Measurements from ENCODE around the gene PHOX2B. TPM values are rescaled to one million over a fixed set of nuclear protein-coding genes. Genes with fewer than 3 reads are reported as not detected.

Gene PHOX2B
- total and polyA plus RNA-seq, 2 of the 8 experiments (the other 6 are each of a cell fraction or from before 2014, with no cell fraction given), result not detected

- Histone ChIP-seq H2AFZ (ENCODE audit: low read length) (no peak overlapping the region), H2BK120ac (replicated peaks; ENCODE audit: low read depth, low read length) (no peak overlapping the region), H2AK5ac (ENCODE audit: low read depth, low read length) (no peak overlapping the region), H3K18ac (ENCODE audit: extremely low read depth, low read length) (no peak overlapping the region), H4K8ac (ENCODE audit: extremely low read depth, insufficient read depth, low read length) (no peak overlapping the region), H3K79me2 (ENCODE audit: control insufficient read depth in 1 of 2, insufficient read depth in 2 of 2, low read length in 2 of 2) (no peaks in the 10 kb centered on the region), H3K9ac (replicated peaks in 1 of 4; ENCODE audit: extremely low read depth in 1 of 4, low read depth in 3 of 4, low read length in 3 of 4) (no peak overlapping the region), H3K36me3 (ENCODE audit: control insufficient read depth in 2 of 4, insufficient read depth in 4 of 4, low read length in 3 of 4) (no peaks in the 10 kb centered on the region), H3K4me3 (ENCODE audit: extremely low read depth in 1 of 4, insufficient read depth in 2 of 4, low read depth in 3 of 4, low read length in 4 of 4) (no peak overlapping the region), H3K27ac (ENCODE audit: low read depth, low read length) (no peak overlapping the region), H3K56ac (replicated peaks; ENCODE audit: insufficient read length, low read depth, low read length) (no peak overlapping the region), H3K23ac (ENCODE audit: insufficient read length) (no peak overlapping the region), H3K14ac (ENCODE audit: insufficient read length) (no peak overlapping the region), H4K20me1 (replicated peaks in 1 of 2; ENCODE audit: control insufficient read depth in 1 of 2, insufficient read depth in 2 of 2, low read length in 2 of 2) (no peaks in the 10 kb centered on the region), H3K4ac (replicated peaks; ENCODE audit: insufficient read length, low read depth, low read length) (no peak overlapping the region), H2BK20ac (ENCODE audit: low read length) (no peak overlapping the region), H3K4me1 (replicated peaks in 1 of 4; ENCODE audit: control insufficient read depth in 3 of 4, insufficient read depth in 4 of 4, low read length in 3 of 4) (no peaks in the 10 kb centered on the region), H2BK15ac (ENCODE audit: low read length) (no peak overlapping the region), H4K5ac (ENCODE audit: insufficient read length, low read depth, low read length) (no peak overlapping the region), H3K27me3 (replicated peaks in 1 of 4; ENCODE audit: control insufficient read depth in 3 of 4, extremely low read depth in 1 of 4, insufficient read depth in 3 of 4, low read length in 3 of 4) (no peaks in the 10 kb centered on the region), H3K4me2 (ENCODE audit: insufficient read depth in 1 of 2, low read depth in 2 of 2, low read length in 2 of 2) (no peak overlapping the region), H3K9me3 (ENCODE audit: insufficient read depth in 2 of 2, low read depth in 1 of 2, low read length in 1 of 2) (no peaks in the 10 kb centered on the region), H2BK12ac (ENCODE audit: low read depth, low read length) (no peak overlapping the region), H4K91ac (replicated peaks; ENCODE audit: insufficient read length, low read length) (no peak overlapping the region), H3K79me1 (ENCODE audit: low read depth, low read length) (no peaks in the 10 kb centered on the region), H2BK5ac (ENCODE audit: low read depth, low read length) (no peak overlapping the region), H3K23me2 (ENCODE audit: low read depth, low read length) (no peaks in the 10 kb centered on the region)
- ChIA-PET POLR2A (ENCODE audit: partially characterized antibody) (no interaction called here), CTCF (ENCODE audit: partially characterized antibody) (interaction anchor here (0.6 to 1.2 kb wide), 2 partner anchors 25 to 26 kb away, joined by 3 to 5 read pairs; no protein-coding TSS in a partner anchor)
- FAIRE-seq, result no peak
- no peak for DNase-seq (ENCODE audit: low read depth in 1 of 2, low spot score in 2 of 2)
- TF ChIP-seq KDM1A (IDR thresholded peaks at IDR 0.05; ENCODE audit: borderline replicate concordance, low read length) (no peak), CHD1 (IDR thresholded peaks at IDR 0.05; ENCODE audit: low read depth, low read length) (no peak), BACH1 (IDR thresholded peaks at IDR 0.05; ENCODE audit: low read length) (no peak), SP1 (IDR thresholded peaks at IDR 0.05; ENCODE audit: low read depth, low read length) (no peak), SUZ12 (IDR thresholded peaks at IDR 0.05; ENCODE audit: low read length) (no peak), SRF (IDR thresholded peaks at IDR 0.05; ENCODE audit: low read depth, low read length) (no peak), SIX5 (IDR thresholded peaks at IDR 0.05; ENCODE audit: low read depth, low read length) (no peak), RAD21 (IDR thresholded peaks at IDR 0.05 in 1 of 2, conservative IDR thresholded peaks at IDR 0.05 in 1 of 2; ENCODE audit: low read depth in 2 of 2, low read length in 2 of 2) (no peak), PHF8 (conservative IDR thresholded peaks at IDR 0.05; ENCODE audit: low read depth, low read length) (no peak), EP300 (IDR thresholded peaks at IDR 0.05; ENCODE audit: borderline replicate concordance in 1 of 2, low read depth in 2 of 2, low read length in 2 of 2) (no peak), GABPA (IDR thresholded peaks at IDR 0.05; ENCODE audit: borderline replicate concordance, insufficient read depth, low read length) (no peak), BCL11A (IDR thresholded peaks at IDR 0.05; ENCODE audit: low read depth in 2 of 2, low read length in 2 of 2) (no peak)
- WGBS, 2 experiments (ENCODE audit: extremely low coverage in 1 of 2, insufficient coverage in 1 of 2, insufficient read length in 1 of 2, insufficient replicate concordance in 2 of 2, low coverage in 1 of 2, low lambda C conversion rate in 2 of 2, missing lambda C conversion rate in 1 of 2), result 85% methylated on average over 8 of the region's 8 CpGs; no CpG with 5 or more reads in 1 of the 2 experiments
These were observed 39.4 kb upstream of the PHOX2B start for GRCh38 chr4:41787931-41788330.
